ENCODE results near the gene UBN1. TPM values are rescaled to one million over a fixed set of nuclear protein-coding genes. Genes with fewer than 3 reads are reported as not detected.

The UBN1 gene
- total RNA-seq, 4 donors from 2014 or later: 12.3 to 22.7 (median 19.6) TPM

DNA sequence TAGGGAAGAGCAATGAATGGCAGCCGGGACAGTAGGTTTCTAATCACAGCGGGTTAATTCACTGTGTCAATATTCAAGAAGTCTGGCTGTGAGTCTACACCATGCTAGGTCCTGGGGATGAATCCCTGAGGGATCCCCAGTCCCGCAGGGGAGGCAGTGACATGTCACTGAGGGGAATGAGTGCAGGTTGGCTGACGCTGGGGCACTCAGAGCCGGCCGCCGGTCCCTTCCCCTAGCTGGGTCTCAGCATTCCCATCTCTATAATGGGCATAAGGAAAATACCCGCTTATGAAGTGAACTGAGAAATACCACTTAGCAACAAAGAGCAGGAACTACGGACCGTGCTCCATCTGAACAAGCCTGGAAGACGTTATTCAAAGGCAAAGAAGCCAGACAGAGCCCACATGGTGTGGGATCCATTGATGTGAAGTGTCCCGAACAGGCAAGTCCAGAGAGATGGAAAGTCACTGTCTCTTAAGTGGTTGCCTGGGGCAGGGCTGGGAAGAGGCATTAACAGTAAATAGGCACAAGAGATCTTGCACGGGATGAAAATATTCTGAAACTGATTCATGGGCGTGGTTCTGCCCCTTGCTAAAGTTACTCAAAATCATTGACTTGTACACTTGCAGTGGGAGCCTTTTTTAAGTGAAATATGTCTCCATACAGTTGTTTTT lies 57.8 kb downstream of the UBN1 start:
- intact Hi-C loops (cut with DNase I): no loop called here
- TF ChIP-seq POLR2A (IDR thresholded peaks at IDR 0.05): no peak
- TF ChIP-seq, protein P1, sequence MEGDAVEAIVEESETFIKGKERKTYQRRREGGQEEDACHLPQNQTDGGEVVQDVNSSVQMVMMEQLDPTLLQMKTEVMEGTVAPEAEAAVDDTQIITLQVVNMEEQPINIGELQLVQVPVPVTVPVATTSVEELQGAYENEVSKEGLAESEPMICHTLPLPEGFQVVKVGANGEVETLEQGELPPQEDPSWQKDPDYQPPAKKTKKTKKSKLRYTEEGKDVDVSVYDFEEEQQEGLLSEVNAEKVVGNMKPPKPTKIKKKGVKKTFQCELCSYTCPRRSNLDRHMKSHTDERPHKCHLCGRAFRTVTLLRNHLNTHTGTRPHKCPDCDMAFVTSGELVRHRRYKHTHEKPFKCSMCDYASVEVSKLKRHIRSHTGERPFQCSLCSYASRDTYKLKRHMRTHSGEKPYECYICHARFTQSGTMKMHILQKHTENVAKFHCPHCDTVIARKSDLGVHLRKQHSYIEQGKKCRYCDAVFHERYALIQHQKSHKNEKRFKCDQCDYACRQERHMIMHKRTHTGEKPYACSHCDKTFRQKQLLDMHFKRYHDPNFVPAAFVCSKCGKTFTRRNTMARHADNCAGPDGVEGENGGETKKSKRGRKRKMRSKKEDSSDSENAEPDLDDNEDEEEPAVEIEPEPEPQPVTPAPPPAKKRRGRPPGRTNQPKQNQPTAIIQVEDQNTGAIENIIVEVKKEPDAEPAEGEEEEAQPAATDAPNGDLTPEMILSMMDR (IDR thresholded peaks at IDR 0.05): no peak
- H3K4me3 ChIP-seq: no peak overlapping the region
- DNase-seq: no peak
- 85 to 88% methylated on average over 14 of the region's 14 CpGs for WGBS, 2 donors
- no peak overlapping the region for H3K27ac ChIP-seq
- no peaks in the 10 kb centered on the region for H3K9me3 ChIP-seq
- H3K4me1 ChIP-seq: peaks cover 0 to 2% (median 0%) of the 10 kb centered on the region in 3 donors
- H3K27me3 ChIP-seq: no peaks in the 10 kb centered on the region
- H3K36me3 ChIP-seq: peaks cover 14 to 100% (median 15%) of the 10 kb centered on the region in 3 donors

DNA sequence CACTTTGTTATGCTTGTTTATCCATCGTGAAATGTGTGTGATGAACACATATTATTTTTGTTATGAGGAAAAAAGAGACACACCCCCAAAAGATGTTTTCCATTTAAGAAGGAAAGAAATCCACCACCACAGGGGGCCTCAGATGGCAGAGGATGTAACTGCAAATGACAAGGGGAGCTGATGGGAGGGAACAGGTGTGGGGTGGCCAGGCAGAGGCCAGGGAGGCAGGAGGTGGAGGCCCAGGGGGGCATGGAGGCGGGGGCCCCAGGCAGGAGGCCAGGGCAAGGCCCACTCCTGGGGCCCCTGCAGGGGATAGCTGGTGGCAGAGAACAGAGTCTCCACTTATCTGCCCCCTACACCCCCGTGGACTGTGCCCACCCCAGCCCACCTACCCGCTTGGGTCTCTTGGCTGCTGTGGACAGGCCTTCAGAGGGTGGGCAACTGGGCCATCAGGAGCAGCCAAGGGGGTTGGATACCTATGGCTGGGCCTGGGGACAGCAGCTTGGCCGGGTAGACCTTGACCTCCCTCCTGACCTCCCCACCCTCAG lies 61.6 kb downstream of the UBN1 start:
- H3K27ac ChIP-seq: no peak overlapping the region
- WGBS, 2 donors: 77 to 87% methylated on average over 5 of the region's 5 CpGs
- no peak for DNase-seq
- H3K4me3 ChIP-seq: no peak overlapping the region
- intact Hi-C loops (cut with DNase I): no loop called here
- TF ChIP-seq POLR2A (IDR thresholded peaks at IDR 0.05): no peak
- TF ChIP-seq, protein P1 (IDR thresholded peaks at IDR 0.05): no peak
- H3K9me3 ChIP-seq: no peaks in the 10 kb centered on the region
- H3K27me3 ChIP-seq: no peaks in the 10 kb centered on the region
- peaks cover 6 to 100% (median 13%) of the 10 kb centered on the region in 3 donors for H3K36me3 ChIP-seq
- peaks cover 0 to 32% (median 0%) of the 10 kb centered on the region in 3 donors for H3K4me1 ChIP-seq

DNA sequence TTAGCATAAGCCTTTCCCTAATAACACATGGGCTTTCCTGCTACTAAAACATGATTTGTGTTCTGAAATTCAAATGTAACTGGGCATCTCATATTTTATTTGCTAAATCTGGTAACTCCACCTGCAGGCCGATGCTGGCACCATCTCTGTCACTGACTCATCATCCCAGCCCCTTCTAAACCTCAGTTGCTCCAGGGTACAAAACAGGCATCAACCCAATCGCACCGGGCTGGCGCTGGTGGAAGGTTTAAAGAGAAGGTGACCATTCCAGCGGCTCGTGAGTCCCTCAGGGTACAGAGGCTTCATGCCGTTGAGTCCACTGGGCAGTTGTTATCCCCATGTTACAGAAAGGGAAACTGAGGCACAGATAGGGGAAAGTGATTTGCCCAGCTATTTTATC lies 62.5 kb downstream of the UBN1 start:
- no peaks in the 10 kb centered on the region for H3K9me3 ChIP-seq
- intact Hi-C loops (cut with DNase I): no loop called here
- 62 to 67% methylated on average over 7 of the region's 7 CpGs for WGBS, 2 donors

DNA sequence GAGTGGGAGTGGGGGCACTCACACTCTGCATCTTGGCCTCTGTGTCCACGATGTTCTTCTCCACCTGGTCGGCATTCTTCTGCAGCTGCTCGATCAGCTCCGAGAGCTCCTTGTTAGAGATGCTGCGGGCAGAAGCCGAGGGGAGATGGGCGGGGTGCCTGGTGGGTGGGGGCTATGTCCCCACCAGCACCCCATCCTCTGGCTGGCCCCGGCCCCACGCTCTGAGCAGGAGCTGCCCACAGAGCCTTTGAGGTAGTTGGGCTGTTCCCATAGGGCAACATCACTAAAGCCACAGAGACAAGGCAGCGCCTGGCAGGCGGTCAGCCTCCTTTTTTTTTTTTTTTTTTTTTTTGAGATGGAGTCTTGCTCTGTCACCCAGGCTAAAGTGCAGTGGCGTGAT lies 63.5 kb downstream of the UBN1 start:
- Histone ChIP-seq H3K27me3 (no peaks in the 10 kb centered on the region), H3K4me1 (peaks cover 0 to 50% (median 0%) of the 10 kb centered on the region in 3 donors), H3K27ac (no peak overlapping the region), H3K36me3 (peaks cover 5 to 99% (median 8%) of the 10 kb centered on the region in 3 donors), H3K9me3 (no peaks in the 10 kb centered on the region), H3K4me3 (no peak overlapping the region)
- 63 to 93% methylated on average over 3 to 9 of the region's 12 CpGs for WGBS, 2 donors
- intact Hi-C loops (cut with DNase I): no loop called here
- DNase-seq: no peak
- TF ChIP-seq, protein P1 (IDR thresholded peaks at IDR 0.05): no peak
- no peak for TF ChIP-seq POLR2A (IDR thresholded peaks at IDR 0.05)

More for the DNA sequence above, 62.5 kb downstream of the UBN1 start:
- no peak overlapping the region for H3K4me3 ChIP-seq
- H3K27ac ChIP-seq: no peak overlapping the region
- H3K4me1 ChIP-seq: peaks cover 0 to 40% (median 0%) of the 10 kb centered on the region in 3 donors
- DNase-seq: no peak
- H3K27me3 ChIP-seq: no peaks in the 10 kb centered on the region
- no peak for TF ChIP-seq POLR2A (IDR thresholded peaks at IDR 0.05)
- TF ChIP-seq, protein P1 (IDR thresholded peaks at IDR 0.05): peak in 1 of 6 experiments; percentile 16
- peaks cover 5 to 100% (median 12%) of the 10 kb centered on the region in 3 donors for H3K36me3 ChIP-seq

DNA sequence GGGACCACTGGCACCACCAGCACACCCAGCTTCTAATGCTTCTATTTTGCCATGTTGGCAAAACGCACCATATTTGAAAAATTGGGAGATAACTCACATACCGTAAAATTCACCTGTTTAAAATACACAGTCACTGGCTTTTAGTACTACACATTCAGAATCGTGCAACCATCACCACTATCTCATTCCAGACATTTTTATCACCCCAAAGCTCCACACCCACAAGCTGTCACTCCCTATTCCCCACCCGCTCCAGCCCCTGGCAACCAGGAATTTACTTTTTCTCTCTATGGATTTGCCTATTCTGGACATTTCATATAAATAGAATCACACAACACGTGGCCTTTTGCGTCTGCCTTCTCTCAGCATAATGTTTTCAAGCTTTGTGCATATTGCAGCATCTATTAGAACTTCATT lies 64.7 kb downstream of the UBN1 start:
- Histone ChIP-seq H3K4me1 (peaks cover 0 to 61% (median under 1%) of the 10 kb centered on the region in 3 donors), H3K27ac (no peak overlapping the region), H3K4me3 (no peak overlapping the region), H3K36me3 (peaks cover 5 to 96% (median 8%) of the 10 kb centered on the region in 3 donors), H3K9me3 (no peaks in the 10 kb centered on the region), H3K27me3 (no peaks in the 10 kb centered on the region)
- TF ChIP-seq, protein P1 (IDR thresholded peaks at IDR 0.05): no peak
- TF ChIP-seq POLR2A (IDR thresholded peaks at IDR 0.05): no peak
- 75 to 78% methylated on average over 6 of the region's 6 CpGs for WGBS, 2 donors
- no peak for DNase-seq
- intact Hi-C loops (cut with DNase I): no loop called here

All from esophagus squamous epithelium (tissue), 5 donors.